PC-9 (cell line): Measurements from ENCODE around the gene GRAMD2A. TPM values are rescaled to one million over a fixed set of nuclear protein-coding genes. Genes with fewer than 3 reads are reported as not detected.

Experiments
- BruUV-seq: library from RNA; stranded (reverse); fragments of 400-500 nt; replicated peaks from 2 replicates; lab custom pipeline; 2021; lab: Mats Ljungman, UMichigan
- CTCF ChIA-PET: fragments of 300-600 bp; sonication (Branson Sonifier 250); formaldehyde crosslinking; loops from one replicate; lab custom pipeline; 2022; ENCODE audit warnings: antibody characterized with exemption; lab: Charles Lee
- POLR2A ChIA-PET: fragments of 300-600 bp; sonication (Branson Sonifier 250); formaldehyde crosslinking; loops from one replicate; lab custom pipeline; 2022; ENCODE audit warnings: antibody characterized with exemption; ENCODE audit not compliant: unreplicated experiment; lab: Charles Lee
- DNase-seq, 2 experiments: peaks; one replicate each; pipeline versions ENCODE4 v3.0.0 to v3.0.0-alpha.2; 2015 to 2022; ENCODE audit warnings: mixed read lengths in 1 of 2
- H2AFZ ChIP-seq: fragments of 200-600 bp; sonication (generic); 2 replicates; pipeline ENCODE4 v1.8.1; 2017; ENCODE audit warnings: antibody characterized with exemption
- H3F3A ChIP-seq: fragments of 200-600 bp; sonication (generic); 2 replicates; pipeline ENCODE4 v1.8.1; 2017; ENCODE audit warnings: antibody characterized with exemption, mild to moderate bottlenecking, low read depth; ENCODE audit not compliant: insufficient read depth
- H3K27ac ChIP-seq: fragments of 200-600 bp; sonication (generic); 2 replicates; pipeline ENCODE4 v1.6.1; 2016; ENCODE audit warnings: mixed run types
- H3K27me3 ChIP-seq: fragments of 200-600 bp; sonication (generic); 2 replicates; pipeline ENCODE4 v1.6.1; 2016; ENCODE audit warnings: low read depth, mixed run types; ENCODE audit not compliant: insufficient read depth
- H3K36me3 ChIP-seq: fragments of 200-600 bp; sonication (generic); 2 replicates; pipeline ENCODE4 v1.6.1; 2016; ENCODE audit warnings: low read depth, mixed run types
- H3K4me1 ChIP-seq: fragments of 200-600 bp; sonication (generic); replicated peaks from 2 replicates; pipeline ENCODE4 v1.6.1; 2016; ENCODE audit warnings: mixed run types; ENCODE audit not compliant: insufficient read depth
- H3K4me2 ChIP-seq: fragments of 200-600 bp; sonication (generic); 2 replicates; pipeline ENCODE4 v1.6.1; 2017; ENCODE audit warnings: mixed run types
- H3K4me3 ChIP-seq: fragments of 200-600 bp; sonication (generic); 2 replicates; pipeline ENCODE4 v1.6.1; 2016; ENCODE audit warnings: mixed run types
- H3K79me2 ChIP-seq: fragments of 200-600 bp; sonication (generic); 2 replicates; pipeline ENCODE4 v1.6.1; 2017; ENCODE audit warnings: low read depth, mixed run types
- H3K9me2 ChIP-seq: fragments of 200-600 bp; sonication (generic); 2 replicates; pipeline ENCODE4 v1.8.1; 2017; ENCODE audit warnings: mild to moderate bottlenecking; ENCODE audit not compliant: insufficient read depth
- H3K9me3 ChIP-seq: fragments of 200-600 bp; sonication (generic); 2 replicates; pipeline ENCODE4 v1.8.1; 2016; ENCODE audit warnings: low read depth; ENCODE audit not compliant: insufficient read depth
- H4K20me1 ChIP-seq: fragments of 200-600 bp; sonication (generic); 2 replicates; pipeline ENCODE4 v1.8.1; 2017; ENCODE audit not compliant: insufficient read depth
- EZH2 ChIP-seq: fragments of 200-600 bp; sonication (generic); IDR thresholded peaks from 2 replicates; pipeline ENCODE4 v1.8.0; 2017; ENCODE audit warnings: antibody characterized with exemption, low read depth
- intact Hi-C: fragments of 100-400 bp; cut with micrococcal nuclease; formaldehyde crosslinking; loops from one replicate; pipeline ENCODE4 v1.10.0; 2022; ENCODE audit not compliant: unreplicated experiment
- total RNA-seq: library from RNA; stranded (reverse); gene quantifications from 2 replicates; pipeline ENCODE4 v1.2.3, GENCODE V29; 2021
- TF ChIP-seq, protein P1 (sequence below): fragments of 200-600 bp; sonication (generic); conservative IDR thresholded peaks from 2 replicates; pipeline ENCODE4 v1.6.1; 2017; ENCODE audit warnings: mixed run types, antibody characterized with exemption, mild to moderate bottlenecking, moderate library complexity

The GRAMD2A gene
- total RNA-seq, 1 experiment from 2014 or later = 60.2 TPM

GRCh38 chr15:72116731-72117485, 80.7 kb downstream of the GRAMD2A start:
- Histone ChIP-seq H3K4me3 (peak overlapping the region; percentile 73), H3K4me1 (peaks cover 15% of the 10 kb centered on the region; the same call in 1 of the 2 replicates), H2AFZ (peak overlapping the region; percentile 84), H3K27me3 (no peaks in the 10 kb centered on the region), H3K4me2 (peak overlapping the region; percentile 96), H3K36me3 (no peaks in the 10 kb centered on the region), H3K79me2 (peaks cover 36% of the 10 kb centered on the region), H3K9me2 (no peaks in the 10 kb centered on the region), H3K27ac (peak overlapping the region; percentile 11; the same call in 1 of the 2 replicates), H3K9me3 (no peaks in the 10 kb centered on the region), H3F3A (no peaks in the 10 kb centered on the region), H4K20me1 (no peaks in the 10 kb centered on the region)
- ChIA-PET POLR2A (interaction anchor here (0.6 kb wide), 4 partner anchors 23 to 368 kb away, joined by 3 to 7 read pairs (median 6); no protein-coding TSS in a partner anchor), CTCF (interaction anchor here (0.6 kb wide), 1 partner anchor 39 kb away, joined by 6 read pairs; no protein-coding TSS in a partner anchor)
- intact Hi-C loops = loop anchor here (2.0 kb wide), 1 partner anchor 142 kb away; no protein-coding TSS in a partner anchor
- TSS peak; percentile 40 for BruUV-seq
- DNase-seq = peak in 1 of 2 experiments; percentile 40
- TF ChIP-seq EZH2 = no peak
- TF ChIP-seq, protein P1, sequence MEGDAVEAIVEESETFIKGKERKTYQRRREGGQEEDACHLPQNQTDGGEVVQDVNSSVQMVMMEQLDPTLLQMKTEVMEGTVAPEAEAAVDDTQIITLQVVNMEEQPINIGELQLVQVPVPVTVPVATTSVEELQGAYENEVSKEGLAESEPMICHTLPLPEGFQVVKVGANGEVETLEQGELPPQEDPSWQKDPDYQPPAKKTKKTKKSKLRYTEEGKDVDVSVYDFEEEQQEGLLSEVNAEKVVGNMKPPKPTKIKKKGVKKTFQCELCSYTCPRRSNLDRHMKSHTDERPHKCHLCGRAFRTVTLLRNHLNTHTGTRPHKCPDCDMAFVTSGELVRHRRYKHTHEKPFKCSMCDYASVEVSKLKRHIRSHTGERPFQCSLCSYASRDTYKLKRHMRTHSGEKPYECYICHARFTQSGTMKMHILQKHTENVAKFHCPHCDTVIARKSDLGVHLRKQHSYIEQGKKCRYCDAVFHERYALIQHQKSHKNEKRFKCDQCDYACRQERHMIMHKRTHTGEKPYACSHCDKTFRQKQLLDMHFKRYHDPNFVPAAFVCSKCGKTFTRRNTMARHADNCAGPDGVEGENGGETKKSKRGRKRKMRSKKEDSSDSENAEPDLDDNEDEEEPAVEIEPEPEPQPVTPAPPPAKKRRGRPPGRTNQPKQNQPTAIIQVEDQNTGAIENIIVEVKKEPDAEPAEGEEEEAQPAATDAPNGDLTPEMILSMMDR = no peak

DNA sequence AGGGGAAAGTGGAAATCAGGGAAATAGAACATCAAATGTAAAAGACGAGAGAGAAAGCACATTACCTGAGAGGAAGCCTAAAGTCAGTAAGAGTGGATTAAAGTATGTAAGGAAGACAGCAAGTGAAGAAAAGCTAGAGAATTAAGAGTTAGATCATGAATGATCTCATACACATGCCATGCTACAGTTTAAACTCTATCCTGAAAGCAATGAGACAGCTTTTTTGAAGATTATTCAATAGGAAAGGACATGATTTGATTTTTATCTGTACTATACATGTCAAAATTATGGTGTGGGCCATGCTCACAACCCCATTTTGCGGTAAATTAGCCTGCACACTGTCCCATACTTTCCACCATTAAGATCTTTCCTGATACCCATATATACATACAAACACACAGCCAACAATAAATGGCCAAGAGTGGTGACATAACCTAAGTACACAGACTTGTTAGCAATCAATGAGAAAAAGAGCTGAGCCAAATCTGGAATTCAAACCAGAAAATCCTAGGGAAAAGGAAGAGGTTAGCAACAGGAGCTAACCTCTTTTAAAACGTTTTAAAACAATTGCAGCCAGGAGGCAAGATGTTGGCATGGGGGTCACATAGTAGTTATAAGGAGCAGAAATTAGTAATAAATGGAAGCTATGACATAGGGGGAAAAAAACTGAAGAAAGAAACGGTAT, 84.1 kb downstream of the GRAMD2A start:
- no peak for DNase-seq
- H2AFZ ChIP-seq = no peak overlapping the region
- peaks cover 10% of the 10 kb centered on the region; the same call in 1 of the 2 replicates for H3K4me1 ChIP-seq
- H3K4me2 ChIP-seq = no peak overlapping the region
- no peaks in the 10 kb centered on the region for H3K36me3 ChIP-seq
- H3F3A ChIP-seq = no peaks in the 10 kb centered on the region
- H3K9me3 ChIP-seq = no peaks in the 10 kb centered on the region
- no peak overlapping the region for H3K27ac ChIP-seq
- no peak overlapping the region for H3K4me3 ChIP-seq
- POLR2A ChIA-PET = interaction anchor here (0.7 kb wide), 1 partner anchor 61 kb away, joined by 3 read pairs; no protein-coding TSS in a partner anchor
- BruUV-seq = no TSS peak
- no peaks in the 10 kb centered on the region for H3K27me3 ChIP-seq
- H3K79me2 ChIP-seq = peaks cover 36% of the 10 kb centered on the region
- no peaks in the 10 kb centered on the region for H4K20me1 ChIP-seq
- TF ChIP-seq, protein P1 = no peak
- TF ChIP-seq EZH2 = no peak
- intact Hi-C loops = no loop called here
- no peaks in the 10 kb centered on the region for H3K9me2 ChIP-seq
- CTCF ChIA-PET = interaction anchor here (0.7 kb wide), 1 partner anchor 9 kb away, joined by 3 read pairs; no protein-coding TSS in a partner anchor

DNA sequence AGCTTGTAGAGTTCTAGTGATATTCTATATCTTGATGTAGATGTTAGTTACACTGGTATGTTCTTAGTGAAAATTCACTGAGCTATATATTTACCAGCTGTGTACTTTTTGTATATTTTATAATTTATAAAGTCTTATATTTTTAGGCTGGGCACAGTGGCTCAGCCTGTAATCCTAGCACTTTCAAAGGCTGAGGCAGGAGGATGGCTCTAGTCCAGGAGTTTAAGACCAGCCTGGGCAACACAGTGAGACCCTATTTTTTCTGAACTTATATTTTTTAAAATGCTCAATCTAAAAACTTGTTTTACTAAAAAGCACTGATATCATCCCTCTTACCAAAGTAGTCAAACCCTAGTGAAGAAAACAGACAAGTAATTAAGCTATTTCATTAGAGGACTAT, 84.8 kb downstream of the GRAMD2A start:
- H3K27ac ChIP-seq = no peak overlapping the region
- no peaks in the 10 kb centered on the region for H4K20me1 ChIP-seq
- H3K27me3 ChIP-seq = no peaks in the 10 kb centered on the region
- H3K4me3 ChIP-seq = no peak overlapping the region
- H3K9me3 ChIP-seq = no peaks in the 10 kb centered on the region
- DNase-seq = no peak
- TF ChIP-seq, protein P1 = no peak
- no peak for TF ChIP-seq EZH2
- intact Hi-C loops = no loop called here
- H3K4me2 ChIP-seq = no peak overlapping the region
- H2AFZ ChIP-seq = no peak overlapping the region
- no peaks in the 10 kb centered on the region for H3K36me3 ChIP-seq
- CTCF ChIA-PET = interaction anchor here (0.7 kb wide), 1 partner anchor 8 kb away, joined by 3 read pairs; no protein-coding TSS in a partner anchor
- peaks cover 10% of the 10 kb centered on the region; the same call in 1 of the 2 replicates for H3K4me1 ChIP-seq
- POLR2A ChIA-PET = interaction anchor here (0.7 kb wide), 1 partner anchor 126 kb away, joined by 4 read pairs; no protein-coding TSS in a partner anchor
- no TSS peak for BruUV-seq
- no peaks in the 10 kb centered on the region for H3K9me2 ChIP-seq
- no peaks in the 10 kb centered on the region for H3F3A ChIP-seq
- H3K79me2 ChIP-seq = peaks cover 36% of the 10 kb centered on the region
